ENCODE results near the gene TMEM121. TPM values are rescaled to one million over a fixed set of nuclear protein-coding genes. Genes with fewer than 3 reads are reported as not detected.
"Not testable (repeated sequence)": the region's sequence is repeated elsewhere in the genome, so short reads cannot be mapped to it uniquely, and the experiment has no call there.

Gene TMEM121
- total and polyA plus RNA-seq, 4 donors, result 0.33 to 1.5 (median 0.37) TPM; not detected in 1

GRCh38 chr14:105562713-105563346 is 36.4 kb downstream of the TMEM121 start (continued):
- no peak for TF ChIP-seq RXRA (IDR thresholded peaks at IDR 0.05)

GRCh38 chr14:105563347-105563737 is 37.0 kb downstream of the TMEM121 start:
- Histone ChIP-seq H3K36me3 (ENCODE audit: control insufficient read depth in 4 of 4, insufficient read depth in 3 of 4, low read depth in 1 of 4, low read length in 3 of 4) (no peaks in the 10 kb centered on the region), H3K27me3 (ENCODE audit: control insufficient read depth in 4 of 4, insufficient read depth in 4 of 4, low read length in 3 of 4) (no peaks in the 10 kb centered on the region), H3K9me3 (ENCODE audit: control insufficient read depth in 4 of 4, low read length in 3 of 4) (no peaks in the 10 kb centered on the region), H3K27ac (ENCODE audit: low read depth in 1 of 2, low read length in 2 of 2) (no peak overlapping the region), H3K9ac (ENCODE audit: low read depth in 1 of 2, low read length in 2 of 2) (no peak overlapping the region), H3K4me3 (ENCODE audit: low read depth in 1 of 3, low read length in 3 of 3) (no peak overlapping the region), H3K4me1 (ENCODE audit: control insufficient read depth in 4 of 4, insufficient read depth in 4 of 4, low read length in 3 of 4) (no peaks in the 10 kb centered on the region)
- DNase-seq (ENCODE audit: low spot score), result no peak
- TF ChIP-seq SP1 (IDR thresholded peaks at IDR 0.05) (no peak), RAD21 (IDR thresholded peaks at IDR 0.05) (no peak)

DNA sequence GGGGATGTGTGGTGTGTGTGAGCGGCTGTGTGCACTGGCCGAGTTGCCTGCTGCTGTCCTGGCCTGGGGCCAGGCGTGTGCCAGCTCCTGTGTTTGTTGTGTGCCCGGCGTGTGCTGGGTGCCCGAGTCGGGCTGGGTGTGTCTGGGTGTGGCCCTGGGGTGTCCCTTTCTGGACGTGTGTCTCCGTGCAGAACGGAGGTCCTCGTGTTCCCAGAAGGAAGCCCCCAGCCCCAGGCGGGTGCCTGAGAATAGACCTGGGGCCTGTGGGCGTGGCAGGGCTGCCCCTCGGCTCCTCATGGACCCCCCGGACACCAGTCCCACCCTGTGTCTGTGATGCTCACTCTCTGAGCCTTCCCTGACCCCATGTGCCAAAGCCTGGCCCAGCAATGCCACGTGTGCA is 38.2 kb downstream of the TMEM121 start:
- not testable (repeated sequence) for H3K4me1 ChIP-seq (ENCODE audit: control insufficient read depth in 4 of 4, insufficient read depth in 4 of 4, low read length in 3 of 4); DNase-seq (ENCODE audit: low spot score); H3K36me3 ChIP-seq (ENCODE audit: control insufficient read depth in 4 of 4, insufficient read depth in 3 of 4, low read depth in 1 of 4, low read length in 3 of 4); H3K4me3 ChIP-seq (ENCODE audit: low read depth in 1 of 3, low read length in 3 of 3); H3K9ac ChIP-seq (ENCODE audit: low read depth in 1 of 2, low read length in 2 of 2); H3K27me3 ChIP-seq (ENCODE audit: control insufficient read depth in 4 of 4, insufficient read depth in 4 of 4, low read length in 3 of 4); H3K27ac ChIP-seq (ENCODE audit: low read depth in 1 of 2, low read length in 2 of 2); H3K9me3 ChIP-seq (ENCODE audit: control insufficient read depth in 4 of 4, low read length in 3 of 4)
- WGBS, result 65% methylated on average over 15 of the region's 16 CpGs

- not testable (repeated sequence) for H3K4me1 ChIP-seq (ENCODE audit: control insufficient read depth in 4 of 4, insufficient read depth in 4 of 4, low read length in 3 of 4); H3K36me3 ChIP-seq (ENCODE audit: control insufficient read depth in 4 of 4, insufficient read depth in 3 of 4, low read depth in 1 of 4, low read length in 3 of 4); H3K27ac ChIP-seq (ENCODE audit: low read depth in 1 of 2, low read length in 2 of 2); H3K9ac ChIP-seq (ENCODE audit: low read depth in 1 of 2, low read length in 2 of 2); DNase-seq (ENCODE audit: low spot score); H3K4me3 ChIP-seq (ENCODE audit: low read depth in 1 of 3, low read length in 3 of 3); H3K27me3 ChIP-seq (ENCODE audit: control insufficient read depth in 4 of 4, insufficient read depth in 4 of 4, low read length in 3 of 4); H3K9me3 ChIP-seq (ENCODE audit: control insufficient read depth in 4 of 4, low read length in 3 of 4)
- WGBS, result 87% methylated on average over 8 of the region's 8 CpGs
Observed at GRCh38 chr14:105565185-105565919, 39.0 kb downstream of the TMEM121 start.

- DNase-seq (ENCODE audit: low spot score); H3K9ac ChIP-seq (ENCODE audit: low read depth in 1 of 2, low read length in 2 of 2); H3K27me3 ChIP-seq (ENCODE audit: control insufficient read depth in 4 of 4, insufficient read depth in 4 of 4, low read length in 3 of 4); H3K4me1 ChIP-seq (ENCODE audit: control insufficient read depth in 4 of 4, insufficient read depth in 4 of 4, low read length in 3 of 4); H3K27ac ChIP-seq (ENCODE audit: low read depth in 1 of 2, low read length in 2 of 2); H3K9me3 ChIP-seq (ENCODE audit: control insufficient read depth in 4 of 4, low read length in 3 of 4); H3K4me3 ChIP-seq (ENCODE audit: low read depth in 1 of 3, low read length in 3 of 3); H3K36me3 ChIP-seq (ENCODE audit: control insufficient read depth in 4 of 4, insufficient read depth in 3 of 4, low read depth in 1 of 4, low read length in 3 of 4): not testable (repeated sequence)
- WGBS, result 87% methylated on average over 22 of the region's 34 CpGs
Observed at GRCh38 chr14:105566248-105567163, 40.1 kb downstream of the TMEM121 start.

- not testable (repeated sequence) for H3K36me3 ChIP-seq (ENCODE audit: control insufficient read depth in 4 of 4, insufficient read depth in 3 of 4, low read depth in 1 of 4, low read length in 3 of 4); H3K9me3 ChIP-seq (ENCODE audit: control insufficient read depth in 4 of 4, low read length in 3 of 4); DNase-seq (ENCODE audit: low spot score); H3K4me1 ChIP-seq (ENCODE audit: control insufficient read depth in 4 of 4, insufficient read depth in 4 of 4, low read length in 3 of 4); H3K9ac ChIP-seq (ENCODE audit: low read depth in 1 of 2, low read length in 2 of 2); H3K4me3 ChIP-seq (ENCODE audit: low read depth in 1 of 3, low read length in 3 of 3); H3K27ac ChIP-seq (ENCODE audit: low read depth in 1 of 2, low read length in 2 of 2); H3K27me3 ChIP-seq (ENCODE audit: control insufficient read depth in 4 of 4, insufficient read depth in 4 of 4, low read length in 3 of 4)
- WGBS, result 87% methylated on average over 20 of the region's 20 CpGs
Observed at GRCh38 chr14:105567164-105568103, 41.1 kb downstream of the TMEM121 start.

GRCh38 chr14:105568140-105568843 is 41.9 kb downstream of the TMEM121 start:
- H3K4me3 ChIP-seq (ENCODE audit: low read depth in 1 of 3, low read length in 3 of 3); H3K4me1 ChIP-seq (ENCODE audit: control insufficient read depth in 4 of 4, insufficient read depth in 4 of 4, low read length in 3 of 4); H3K9me3 ChIP-seq (ENCODE audit: control insufficient read depth in 4 of 4, low read length in 3 of 4); H3K36me3 ChIP-seq (ENCODE audit: control insufficient read depth in 4 of 4, insufficient read depth in 3 of 4, low read depth in 1 of 4, low read length in 3 of 4); DNase-seq (ENCODE audit: low spot score); H3K27me3 ChIP-seq (ENCODE audit: control insufficient read depth in 4 of 4, insufficient read depth in 4 of 4, low read length in 3 of 4); H3K27ac ChIP-seq (ENCODE audit: low read depth in 1 of 2, low read length in 2 of 2); H3K9ac ChIP-seq (ENCODE audit: low read depth in 1 of 2, low read length in 2 of 2): not testable (repeated sequence)
- WGBS, result 68% methylated on average over 17 of the region's 18 CpGs
